NCI-H2081 (cell line): ENCODE results near the gene DSCAML1.
"Not testable (repeated sequence)": the region's sequence is repeated elsewhere in the genome, so short reads cannot be mapped to it uniquely, and the experiment has no call there.

Experiments
- DNase-seq, 2 experiments: peaks; one replicate each; lab custom pipeline; 2025; lab: John Stamatoyannopoulos, UW

DSCAML1 gene

GRCh38 chr11:117819096-117820040 is 22.4 kb upstream of the DSCAML1 start:
- DNase-seq: peak; percentile 73 to 84

GRCh38 chr11:117818041-117818873 is 21.2 kb upstream of the DSCAML1 start:
- DNase-seq: no peak

GRCh38 chr11:117817368-117818040 is 20.5 kb upstream of the DSCAML1 start:
- peak; percentile 77 to 83 for DNase-seq

GRCh38 chr11:117816846-117817367 is 19.9 kb upstream of the DSCAML1 start:
- DNase-seq: no peak

DNA sequence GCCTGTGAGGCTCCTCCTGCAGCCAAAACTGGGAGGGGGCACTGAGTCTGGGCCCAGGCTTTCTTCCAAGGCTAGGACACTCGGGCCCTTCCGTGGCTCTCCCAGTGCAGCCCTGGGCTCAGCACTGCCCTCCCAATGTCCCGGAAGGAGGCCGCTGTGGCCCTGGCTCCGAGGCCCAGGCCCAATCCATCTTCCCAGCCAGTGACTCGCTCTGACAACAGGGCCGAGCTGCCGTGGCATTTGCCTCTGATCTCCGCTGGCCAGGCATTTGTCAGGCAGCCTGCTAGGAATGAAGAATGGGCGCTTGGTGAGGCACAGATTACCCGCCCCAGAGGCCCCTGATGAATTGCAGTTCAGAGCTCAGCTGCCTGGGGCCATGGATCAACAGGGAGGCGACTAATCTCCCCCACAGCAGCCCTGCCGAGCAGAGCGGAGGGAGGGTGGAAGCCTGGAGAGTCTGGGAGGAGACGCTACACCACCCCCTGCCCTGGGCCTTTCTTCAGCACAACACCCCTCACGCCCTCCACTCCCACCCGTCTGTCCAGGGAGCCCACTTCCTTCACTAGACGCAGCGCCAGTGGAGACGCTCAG is 19.2 kb upstream of the DSCAML1 start:
- peak; percentile 56 to 68 for DNase-seq

DNA sequence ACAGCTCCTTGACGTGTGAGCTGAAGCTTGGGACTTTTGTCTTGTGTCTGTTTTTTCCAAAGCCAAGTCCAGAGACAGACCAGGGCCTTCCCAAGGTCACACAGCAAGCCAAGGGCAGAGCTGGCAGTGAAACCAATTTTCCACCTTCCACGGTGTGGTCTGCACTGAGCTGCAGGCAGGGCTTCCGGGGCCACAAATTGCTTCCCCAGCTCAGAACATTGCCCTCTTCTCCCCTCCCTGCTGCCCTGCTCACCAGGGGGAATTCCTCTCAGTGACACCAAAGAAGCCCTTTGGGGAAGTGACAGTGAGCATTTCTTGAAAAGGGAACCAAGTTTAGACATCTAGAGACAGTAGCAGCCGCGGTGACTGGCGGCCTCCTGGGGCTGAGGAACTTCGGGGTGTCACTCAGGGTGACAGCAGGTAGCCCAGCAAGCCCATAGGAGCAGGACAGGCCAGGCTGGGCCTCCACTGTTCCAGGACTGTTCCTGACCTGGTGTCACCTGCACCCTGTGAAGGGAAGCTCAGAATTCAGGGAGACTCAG is 18.3 kb upstream of the DSCAML1 start:
- no peak for DNase-seq

- peak; percentile 72 to 89 for DNase-seq
Measured at GRCh38 chr11:117814766-117815261, 17.8 kb upstream of the DSCAML1 start.

- peak in 1 of 2 experiments; percentile 48 for DNase-seq
Measured at GRCh38 chr11:117814204-117814765, 17.3 kb upstream of the DSCAML1 start.

GRCh38 chr11:117810056-117810451 is 13.0 kb upstream of the DSCAML1 start:
- not testable (repeated sequence) for DNase-seq

- DNase-seq: peak; percentile 50 to 54
Measured at GRCh38 chr11:117809236-117810055, 12.4 kb upstream of the DSCAML1 start.

DNA sequence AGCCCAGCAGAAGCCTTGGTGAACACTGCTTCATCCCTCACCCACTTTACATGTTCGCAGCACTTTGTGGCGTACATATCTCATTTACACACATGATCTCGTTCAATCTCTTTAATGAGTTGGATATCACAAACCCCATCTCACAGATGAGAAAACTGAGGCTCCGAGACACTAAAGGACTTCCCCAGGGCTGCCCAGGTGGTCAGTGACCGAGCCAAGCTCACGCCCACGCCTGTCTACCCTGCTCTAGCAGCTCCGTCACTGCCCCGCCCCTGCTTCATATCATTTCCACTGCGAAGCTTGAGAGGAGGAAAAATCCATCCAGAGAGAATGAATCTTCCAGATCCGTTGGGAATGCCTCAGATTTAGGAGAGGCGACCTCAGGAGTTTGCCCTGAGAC is 11.8 kb upstream of the DSCAML1 start:
- DNase-seq: no peak

GRCh38 chr11:117807482-117808327 is 10.7 kb upstream of the DSCAML1 start:
- DNase-seq: peak; percentile 58 to 77

- DNase-seq: no peak
Measured at GRCh38 chr11:117806846-117807245, 9.8 kb upstream of the DSCAML1 start.

- no peak for DNase-seq
Measured at GRCh38 chr11:117805045-117805444, 8.0 kb upstream of the DSCAML1 start.

DNA sequence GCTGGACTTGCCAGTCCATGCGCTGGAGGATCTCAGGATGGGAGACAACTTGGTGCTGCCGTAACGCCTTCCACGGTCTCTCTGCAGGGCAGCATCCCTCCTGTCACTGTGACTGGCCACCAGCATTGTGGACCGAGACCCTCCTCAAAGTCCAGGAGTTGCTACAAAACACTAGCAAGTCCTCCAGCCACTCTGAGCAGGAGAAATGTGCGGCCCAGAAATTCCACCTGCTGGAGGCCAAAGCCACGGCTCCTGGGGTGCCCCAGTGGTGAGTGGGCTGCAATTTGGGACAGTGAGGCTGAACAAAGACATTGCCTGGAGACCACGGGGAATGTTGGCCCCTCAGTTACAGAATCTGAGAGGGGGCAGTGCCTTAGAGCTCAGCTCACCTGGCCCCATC is 6.9 kb upstream of the DSCAML1 start:
- DNase-seq: no peak

- DNase-seq: no peak
Measured at GRCh38 chr11:117799634-117800033, 2.6 kb upstream of the DSCAML1 start.

DNA sequence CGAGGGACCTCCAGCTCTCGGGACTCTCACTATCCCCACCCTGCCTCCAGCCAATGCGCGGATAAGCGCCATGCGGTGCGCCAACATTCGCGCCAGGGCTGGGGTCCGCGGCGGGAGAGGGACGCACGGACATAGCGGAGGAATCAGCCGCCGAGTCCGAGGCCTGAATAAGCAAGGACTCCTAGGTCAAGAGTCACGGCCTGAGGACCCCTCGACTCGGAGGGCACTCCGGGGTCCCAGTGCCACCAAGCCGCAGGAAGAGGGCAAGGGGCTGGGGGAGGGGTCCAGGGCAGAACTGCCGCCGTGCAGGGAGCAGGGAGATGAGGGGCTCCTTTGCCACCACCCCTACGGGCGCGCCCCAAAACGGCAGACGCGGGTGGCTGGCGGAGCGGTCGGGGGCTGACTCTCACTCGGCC is 552 bp downstream of the DSCAML1 start:
- DNase-seq: no peak

- no peak for DNase-seq
Measured at GRCh38 chr11:117795638-117796455, 1.2 kb downstream of the DSCAML1 start.
